Muscle layer of colon (tissue), 2 donors: ENCODE measurements around the gene POLR2H.
"Not testable (repeated sequence)": the region's sequence is repeated elsewhere in the genome, so short reads cannot be mapped to it uniquely, and the experiment has no call there.

Source experiments
- H3K27ac ChIP-seq: one replicate; pipeline ENCODE4 v1.7.0; 2013; ENCODE audit warnings: low read depth, mild to moderate bottlenecking, low read length, moderate library complexity
- H3K27me3 ChIP-seq, 2 donors: one replicate each; pipeline ENCODE4 v1.7.0; 2013; ENCODE audit warnings: low read length in 2 of 2, mild to moderate bottlenecking in 2 of 2; ENCODE audit not compliant: insufficient read depth in 2 of 2, control insufficient read depth in 1 of 2
- H3K36me3 ChIP-seq: one replicate; pipeline ENCODE4 v1.7.0; 2013; ENCODE audit warnings: mild to moderate bottlenecking, low read length; ENCODE audit not compliant: insufficient read depth
- H3K4me1 ChIP-seq: one replicate; pipeline ENCODE4 v1.7.0; 2013; ENCODE audit warnings: mild to moderate bottlenecking, low read length; ENCODE audit not compliant: insufficient read depth
- H3K4me3 ChIP-seq, 2 donors: one replicate each; pipeline ENCODE4 v1.7.0; 2013; ENCODE audit warnings: low read length in 2 of 2, low read depth in 1 of 2, mild to moderate bottlenecking in 1 of 2, moderate library complexity in 1 of 2
- H3K9ac ChIP-seq: one replicate; pipeline ENCODE4 v1.7.0; 2013; ENCODE audit warnings: low read length
- H3K9me3 ChIP-seq: one replicate; pipeline ENCODE4 v1.7.0; 2013; ENCODE audit warnings: mild to moderate bottlenecking, low read length
- donor health status: abdominal sarcoma.
- donor health status: Adenocarcinoma of cecum.

The POLR2H gene

GRCh38 chr3:184336547-184337398 lies 24.7 kb upstream of the POLR2H start:
- H3K9ac ChIP-seq: peak overlapping the region; percentile 98
- H3K36me3 ChIP-seq: peaks cover 44% of the 10 kb centered on the region

GRCh38 chr3:184337399-184337714 lies 24.2 kb upstream of the POLR2H start, which contains the start of gene FAM131A:
Gene FAM131A, plus strand, starts transcription at chr3:184337600. Its CDS starts 31 bp downstream, at chr3:184337631.
- Histone ChIP-seq H3K27me3 (no peaks in the 10 kb centered on the region), H3K9ac (peak within 1 kb of the TSS; percentile 98), H3K27ac (peak within 1 kb of the TSS; percentile 86), H3K4me1 (peaks cover 34% of the 10 kb centered on the region), H3K9me3 (no peaks in the 10 kb centered on the region), H3K36me3 (peaks cover 43% of the 10 kb centered on the region), H3K4me3 (peak within 1 kb of the TSS; percentile 82 to 87)

More at GRCh38 chr3:184336547-184337398, 24.7 kb upstream of the POLR2H start:
- H3K4me3 ChIP-seq: peak overlapping the region; percentile 82 to 87
- H3K4me1 ChIP-seq: peaks cover 34% of the 10 kb centered on the region
- H3K9me3 ChIP-seq: no peaks in the 10 kb centered on the region
- no peaks in the 10 kb centered on the region for H3K27me3 ChIP-seq
- peak overlapping the region; percentile 86 for H3K27ac ChIP-seq

- H3K36me3 ChIP-seq: peaks cover 43% of the 10 kb centered on the region
- H3K27ac ChIP-seq: peak overlapping the region; percentile 86
- peak overlapping the region; percentile 98 for H3K9ac ChIP-seq
- no peaks in the 10 kb centered on the region for H3K27me3 ChIP-seq
- peak overlapping the region in 1 of 2 donors; percentile 87 for H3K4me3 ChIP-seq
- H3K9me3 ChIP-seq: no peaks in the 10 kb centered on the region
- H3K4me1 ChIP-seq: peaks cover 34% of the 10 kb centered on the region
These were observed 23.5 kb upstream of the POLR2H start for GRCh38 chr3:184337981-184338380.

GRCh38 chr3:184338511-184338945 lies 23.0 kb upstream of the POLR2H start:
- Histone ChIP-seq H3K27me3 (no peaks in the 10 kb centered on the region), H3K36me3 (peaks cover 43% of the 10 kb centered on the region), H3K9me3 (no peaks in the 10 kb centered on the region), H3K27ac (peak overlapping the region; percentile 86), H3K4me1 (peaks cover 34% of the 10 kb centered on the region), H3K4me3 (peak overlapping the region; percentile 62 to 87), H3K9ac (peak overlapping the region; percentile 98)

GRCh38 chr3:184339001-184339400 lies 22.5 kb upstream of the POLR2H start:
- Histone ChIP-seq H3K4me3 (peak overlapping the region; percentile 62 to 66), H3K9me3 (no peaks in the 10 kb centered on the region), H3K27me3 (no peaks in the 10 kb centered on the region), H3K36me3 (peaks cover 41% of the 10 kb centered on the region), H3K27ac (peak overlapping the region; percentile 86), H3K4me1 (peaks cover 34% of the 10 kb centered on the region), H3K9ac (peak overlapping the region; percentile 80)

- Histone ChIP-seq H3K4me1 (peaks cover 34% of the 10 kb centered on the region), H3K27ac (peak overlapping the region; percentile 86)
These were observed 21.9 kb upstream of the POLR2H start for GRCh38 chr3:184339451-184340135.

GRCh38 chr3:184341925-184342324 lies 19.6 kb upstream of the POLR2H start:
- Histone ChIP-seq H3K9me3 (no peaks in the 10 kb centered on the region), H3K4me1 (peaks cover 27% of the 10 kb centered on the region), H3K9ac (no peak overlapping the region), H3K36me3 (peaks cover 44% of the 10 kb centered on the region), H3K4me3 (no peak overlapping the region), H3K27me3 (no peaks in the 10 kb centered on the region), H3K27ac (no peak overlapping the region)

More at GRCh38 chr3:184339451-184340135, 21.9 kb upstream of the POLR2H start:
- not testable (repeated sequence) for H3K9ac ChIP-seq, H3K27me3 ChIP-seq, H3K4me3 ChIP-seq, H3K9me3 ChIP-seq
- peaks cover 40% of the 10 kb centered on the region for H3K36me3 ChIP-seq

- peaks cover 13% of the 10 kb centered on the region for H3K4me1 ChIP-seq
- no peaks in the 10 kb centered on the region for H3K9me3 ChIP-seq
- no peak overlapping the region for H3K27ac ChIP-seq
- peaks cover 44% of the 10 kb centered on the region for H3K36me3 ChIP-seq
- no peak overlapping the region for H3K4me3 ChIP-seq
- no peak overlapping the region for H3K9ac ChIP-seq
- no peaks in the 10 kb centered on the region for H3K27me3 ChIP-seq
These were observed 18.2 kb upstream of the POLR2H start for GRCh38 chr3:184343200-184343876.

- H3K4me1 ChIP-seq: peaks cover 1% of the 10 kb centered on the region
- H3K9ac ChIP-seq: no peak overlapping the region
- no peak overlapping the region for H3K4me3 ChIP-seq
- H3K27ac ChIP-seq: no peak overlapping the region
- H3K9me3 ChIP-seq: no peaks in the 10 kb centered on the region
- peaks cover 44% of the 10 kb centered on the region for H3K36me3 ChIP-seq
- no peaks in the 10 kb centered on the region for H3K27me3 ChIP-seq
These were observed 16.8 kb upstream of the POLR2H start for GRCh38 chr3:184344579-184345316.

GRCh38 chr3:184345317-184346144 lies 16.0 kb upstream of the POLR2H start:
- H3K4me1 ChIP-seq: no peaks in the 10 kb centered on the region
- H3K27me3 ChIP-seq: no peaks in the 10 kb centered on the region
- no peak overlapping the region for H3K9ac ChIP-seq
- H3K36me3 ChIP-seq: peaks cover 44% of the 10 kb centered on the region
- H3K4me3 ChIP-seq: no peak overlapping the region
- H3K9me3 ChIP-seq: no peaks in the 10 kb centered on the region
- H3K27ac ChIP-seq: no peak overlapping the region
